Common myeloid progenitor, CD34-positive (primary cell): Measurements from ENCODE around the gene PAM.

ENCODE experiments used
- CTCF ChIA-PET: fragments of 350-600 bp; sonication (Branson Sonifier 250); formaldehyde crosslinking; loops from one replicate; lab custom pipeline; 2021; ENCODE audit warnings: antibody characterized with exemption; lab: Charles Lee
- POLR2A ChIA-PET: fragments of 350-600 bp; sonication (Branson Sonifier 250); formaldehyde crosslinking; loops from one replicate; lab custom pipeline; 2021; ENCODE audit warnings: antibody characterized with exemption; lab: Charles Lee
- DNase-seq, 3 donors: peaks; one replicate each; pipeline versions ENCODE4 v3.0.0 to v3.0.0-alpha.2; 2013
- H3K27ac ChIP-seq, 2 experiments: 1 replicate in 1 of 2; 2 replicates in 1 of 2; pipeline ENCODE4 v1.7.0; 2013; ENCODE audit warnings: inconsistent platforms in 2 of 2, low read length in 2 of 2, mild to moderate bottlenecking in 2 of 2, low read depth in 1 of 2, moderate library complexity in 1 of 2; ENCODE audit not compliant: severe bottlenecking in 2 of 2, insufficient read depth in 1 of 2, poor library complexity in 1 of 2
- H3K27me3 ChIP-seq, 5 experiments: replicated peaks in 2 of 5; 1 replicate in 3 of 5; 2 replicates in 2 of 5; pipeline versions ENCODE4 v1.6.1 to v1.7.0; 2013; ENCODE audit warnings: low read length in 4 of 5, mild to moderate bottlenecking in 2 of 5, moderate library complexity in 2 of 5, inconsistent platforms in 1 of 5; ENCODE audit not compliant: insufficient read depth in 5 of 5, control insufficient read depth in 4 of 5
- H3K36me3 ChIP-seq, 4 experiments: 1 replicate in 2 of 4; 2 replicates in 2 of 4; pipeline versions ENCODE4 v1.6.1 to v1.7.0; 2013; ENCODE audit warnings: low read length in 3 of 4, control low read depth in 1 of 4, mild to moderate bottlenecking in 1 of 4; ENCODE audit not compliant: control insufficient read depth in 4 of 4, insufficient read depth in 4 of 4
- H3K4me1 ChIP-seq, 4 experiments: 1 replicate in 3 of 4; 2 replicates in 1 of 4; pipeline versions ENCODE4 v1.6.1 to v1.7.1; 2013; ENCODE audit warnings: low read length in 3 of 4, mild to moderate bottlenecking in 3 of 4, control low read depth in 1 of 4, inconsistent platforms in 1 of 4, moderate library complexity in 1 of 4; ENCODE audit not compliant: control insufficient read depth in 4 of 4, insufficient read depth in 4 of 4; ENCODE audit errors: control extremely low read depth in 1 of 4
- H3K4me3 ChIP-seq, 7 experiments: 1 replicate in 4 of 7; 2 replicates in 3 of 7; pipeline versions ENCODE4 v1.5.1 to v1.7.0; 2013; ENCODE audit warnings: mild to moderate bottlenecking in 7 of 7, low read length in 6 of 7, moderate library complexity in 6 of 7, inconsistent platforms in 2 of 7, low read depth in 2 of 7, control low read depth in 1 of 7; ENCODE audit not compliant: insufficient read depth in 4 of 7, control insufficient read depth in 1 of 7; ENCODE audit errors: extremely low read depth in 1 of 7
- H3K9me3 ChIP-seq, 5 experiments: 1 replicate in 4 of 5; 2 replicates in 1 of 5; pipeline versions ENCODE4 v1.6.1 to v1.7.1; 2013; ENCODE audit warnings: low read length in 4 of 5, mild to moderate bottlenecking in 2 of 5, inconsistent platforms in 1 of 5, low read depth in 1 of 5, moderate library complexity in 1 of 5; ENCODE audit not compliant: control insufficient read depth in 4 of 5, insufficient read depth in 2 of 5; ENCODE audit errors: control extremely low read depth in 1 of 5
- WGBS: methylation state at CpG from one replicate; pipeline ENCODE4 v1.1.5; 2013; ENCODE audit not compliant: insufficient coverage; 5-methylcytosine and 5-hydroxymethylcytosine counted together

Gene PAM

GRCh38 chr5:102737805-102738469 lies 17.2 kb upstream of the PAM start:
- ChIA-PET CTCF (no interaction called here), POLR2A (no interaction called here)
- WGBS = 100% methylated on average over 1 of the region's 7 CpGs
- H3K36me3 ChIP-seq = no peaks in the 10 kb centered on the region
- DNase-seq = no peak
- no peaks in the 10 kb centered on the region for H3K9me3 ChIP-seq
- no peaks in the 10 kb centered on the region for H3K27me3 ChIP-seq
- H3K4me3 ChIP-seq = no peak overlapping the region
- H3K4me1 ChIP-seq = peaks cover 0 to 2% (median 0%) of the 10 kb centered on the region in 4 experiments
- no peak overlapping the region for H3K27ac ChIP-seq

- DNase-seq = no peak
- CTCF ChIA-PET = interaction anchor here (1.0 kb wide), 1 partner anchor 18 kb away, joined by 3 read pairs; no protein-coding TSS in a partner anchor
- no peaks in the 10 kb centered on the region for H3K27me3 ChIP-seq
- H3K9me3 ChIP-seq = no peaks in the 10 kb centered on the region
- H3K4me1 ChIP-seq = peaks cover 0 to 2% (median 0%) of the 10 kb centered on the region in 4 experiments
- peak overlapping the region in 1 of 2 experiments; percentile 23 for H3K27ac ChIP-seq
- 100% methylated on average over 1 of the region's 2 CpGs for WGBS
- POLR2A ChIA-PET = no interaction called here
- H3K36me3 ChIP-seq = no peaks in the 10 kb centered on the region
- H3K4me3 ChIP-seq = no peak overlapping the region
These were observed 14.6 kb upstream of the PAM start for GRCh38 chr5:102740515-102740914.

- 100% methylated on average over 1 of the region's 3 CpGs for WGBS
- no peak overlapping the region for H3K27ac ChIP-seq
- H3K4me3 ChIP-seq = no peak overlapping the region
These were observed 12.9 kb upstream of the PAM start for GRCh38 chr5:102742215-102742614.

GRCh38 chr5:102743900-102744299 lies 11.2 kb upstream of the PAM start:
- ChIA-PET CTCF (no interaction called here), POLR2A (no interaction called here)
- Histone ChIP-seq H3K9me3 (no peaks in the 10 kb centered on the region), H3K27me3 (no peaks in the 10 kb centered on the region), H3K36me3 (no peaks in the 10 kb centered on the region), H3K4me1 (peaks cover 0 to 2% (median 0%) of the 10 kb centered on the region in 4 experiments), H3K4me3 (no peak overlapping the region), H3K27ac (no peak overlapping the region)
- 98% methylated on average over 4 of the region's 4 CpGs for WGBS
- no peak for DNase-seq

More at GRCh38 chr5:102742215-102742614, 12.9 kb upstream of the PAM start:
- ChIA-PET POLR2A (no interaction called here), CTCF (interaction anchor here (0.8 kb wide), 1 partner anchor 12 kb away, joined by 3 read pairs; no protein-coding TSS in a partner anchor)
- Histone ChIP-seq H3K4me1 (peaks cover 0 to 2% (median 0%) of the 10 kb centered on the region in 4 experiments), H3K9me3 (no peaks in the 10 kb centered on the region), H3K27me3 (no peaks in the 10 kb centered on the region), H3K36me3 (no peaks in the 10 kb centered on the region)
- DNase-seq = no peak

DNA sequence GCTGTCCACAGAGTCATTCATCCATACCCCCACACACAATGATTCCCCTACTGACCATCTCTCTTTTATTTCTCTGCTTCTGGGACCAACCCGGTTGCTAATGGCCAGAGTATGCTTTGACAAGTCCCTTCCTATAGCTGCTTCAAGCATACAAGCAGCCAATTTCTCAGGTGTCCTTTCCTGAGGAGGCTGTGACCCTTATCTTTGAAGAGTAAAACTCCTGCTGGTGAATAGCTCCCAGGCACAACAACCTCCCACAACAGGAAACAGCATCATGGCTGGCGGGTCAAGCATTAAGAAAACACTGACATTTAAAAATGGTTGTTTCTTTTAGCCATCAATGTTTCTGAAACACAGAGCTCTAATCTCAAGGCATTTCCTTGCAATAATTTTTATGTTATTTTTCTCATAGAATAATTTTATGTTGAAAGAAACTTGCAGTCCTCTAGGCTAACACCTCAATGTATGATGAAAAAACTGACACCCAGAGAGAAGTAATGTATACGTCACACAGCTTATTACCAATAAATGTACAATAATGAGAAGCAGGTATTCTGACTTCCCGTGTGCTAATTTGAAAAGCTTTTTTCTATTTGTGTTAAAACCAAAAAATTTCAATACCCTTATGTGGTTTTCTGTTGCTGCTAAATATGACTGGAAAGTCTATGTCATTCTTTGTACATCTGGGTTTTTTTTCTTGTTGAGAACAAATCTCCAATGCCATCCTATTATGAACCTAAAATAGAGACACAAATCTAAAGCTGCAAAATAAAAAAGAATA lies 7.5 kb upstream of the PAM start:
- 100% methylated on average over 1 of the region's 4 CpGs for WGBS
- H3K36me3 ChIP-seq = no peaks in the 10 kb centered on the region

DNA sequence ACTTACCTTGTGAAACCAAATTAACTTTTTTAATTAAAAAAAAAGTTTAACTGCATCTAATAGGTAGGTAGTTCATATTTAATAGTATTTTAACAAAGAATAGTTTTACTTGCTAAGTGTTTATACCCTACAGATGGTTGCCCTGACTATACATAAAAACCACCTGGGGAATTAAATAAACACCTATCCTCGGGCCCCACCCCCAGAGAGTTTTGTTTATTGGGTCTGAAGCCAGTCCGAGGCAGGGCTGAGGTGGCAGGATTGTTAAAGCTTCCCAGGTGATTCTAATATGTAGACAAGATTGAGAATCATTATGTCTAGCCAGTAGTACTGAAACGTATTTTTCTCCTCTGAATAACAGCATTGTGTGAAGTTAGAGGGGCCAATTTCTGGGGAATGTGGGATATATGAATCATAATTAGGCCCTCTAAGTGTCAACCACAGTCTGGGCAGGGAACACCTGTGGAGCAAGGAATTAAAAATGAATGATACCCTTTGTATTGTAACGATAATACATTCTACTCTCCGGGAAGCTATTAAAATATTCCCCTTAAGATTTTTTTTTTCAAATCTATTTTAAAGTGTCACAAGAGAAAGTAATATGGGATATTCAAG lies 5.6 kb upstream of the PAM start:
- 100% methylated on average over 3 of the region's 5 CpGs for WGBS
- ChIA-PET CTCF (interaction anchor here (1.3 kb wide), 1 partner anchor 165 kb away, joined by 3 read pairs; no protein-coding TSS in a partner anchor), POLR2A (interaction anchor here (0.6 kb wide), 1 partner anchor 20 kb away, joined by 3 read pairs; no protein-coding TSS in a partner anchor)
- H3K4me3 ChIP-seq = no peak overlapping the region
- H3K27ac ChIP-seq = no peak overlapping the region
- peaks cover 0 to 8% (median 7%) of the 10 kb centered on the region in 4 experiments for H3K4me1 ChIP-seq
- peaks cover 0 to 15% (median 8%) of the 10 kb centered on the region in 5 experiments for H3K27me3 ChIP-seq
- no peak for DNase-seq
- no peaks in the 10 kb centered on the region for H3K9me3 ChIP-seq
- H3K36me3 ChIP-seq = no peaks in the 10 kb centered on the region

More for the DNA sequence above, 7.5 kb upstream of the PAM start:
- no peaks in the 10 kb centered on the region for H3K9me3 ChIP-seq
- H3K27ac ChIP-seq = no peak overlapping the region
- ChIA-PET POLR2A (no interaction called here), CTCF (no interaction called here)
- no peaks in the 10 kb centered on the region for H3K4me1 ChIP-seq
- H3K4me3 ChIP-seq = no peak overlapping the region
- no peaks in the 10 kb centered on the region for H3K27me3 ChIP-seq
- no peak for DNase-seq
